ENCODE measurements around the gene TIAM2. TPM values are rescaled to one million over a fixed set of nuclear protein-coding genes. Genes with fewer than 3 reads are reported as not detected.

The TIAM2 gene
- total RNA-seq, 4 donors from 2014 or later, result 8.6 to 17.0 (median 14.8) TPM

DNA sequence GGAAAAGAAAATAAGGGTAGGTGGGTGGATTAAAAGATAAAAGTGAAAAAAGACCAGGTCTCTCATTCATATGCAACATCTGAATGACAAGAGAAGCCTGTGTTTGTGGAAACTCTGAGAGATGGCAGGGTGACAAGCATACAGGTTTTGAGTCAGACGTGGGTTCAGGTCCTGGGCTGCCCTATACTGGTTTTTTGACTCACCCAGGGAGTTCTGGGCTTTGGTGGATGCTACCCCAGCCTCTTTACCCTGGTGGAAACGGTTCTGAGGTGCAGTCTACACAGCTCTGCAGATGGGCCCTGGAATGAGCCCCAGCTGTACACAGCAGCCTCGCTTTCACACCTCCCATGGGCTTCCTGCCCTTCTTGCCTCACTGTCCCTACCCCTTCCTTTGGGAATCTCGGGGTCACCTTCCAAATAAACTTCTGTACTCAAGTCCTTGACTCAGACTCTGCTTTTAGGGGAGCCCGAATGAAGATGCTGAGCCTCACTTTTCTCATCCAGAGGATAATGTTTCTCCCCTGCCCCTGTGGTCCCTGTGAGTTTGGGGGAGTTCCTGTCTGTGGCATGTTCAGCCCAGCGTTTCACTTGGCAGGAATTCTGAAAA lies 191.0 kb downstream of the TIAM2 start:
- Histone ChIP-seq H3K36me3 (no peaks in the 10 kb centered on the region), H3K27ac (replicated peaks in 1 of 4) (peak overlapping the region in 1 of 4 donors; percentile 17), H3K27me3 (no peaks in the 10 kb centered on the region), H3K4me1 (peaks cover 0 to 79% (median 64%) of the 10 kb centered on the region in 4 donors), H3K4me3 (no peak overlapping the region), H3K9me3 (no peaks in the 10 kb centered on the region)
- DNase-seq (ENCODE audit: extremely low spot score), result no peak
- 52% methylated on average over 4 of the region's 6 CpGs for WGBS
- intact Hi-C loops (cut with DNase I), result no loop called here
- no peak for TF ChIP-seq EP300 (IDR thresholded peaks at IDR 0.05)
- TF ChIP-seq POLR2AphosphoS5 (IDR thresholded peaks at IDR 0.05), result no peak
- TF ChIP-seq POLR2A (IDR thresholded peaks at IDR 0.05; ENCODE audit: low read depth), result no peak
- no peak for TF ChIP-seq CTCF (IDR thresholded peaks at IDR 0.05)

GRCh38 chr6:155187106-155187505 lies 192.0 kb downstream of the TIAM2 start:
- Histone ChIP-seq H3K27ac (replicated peaks in 1 of 4) (peak overlapping the region in 3 of 4 donors; percentile 16 to 30 (median 17)), H3K27me3 (no peaks in the 10 kb centered on the region), H3K9me3 (no peaks in the 10 kb centered on the region), H3K4me1 (peaks cover 0 to 71% (median 61%) of the 10 kb centered on the region in 4 donors), H3K36me3 (no peaks in the 10 kb centered on the region), H3K4me3 (no peak overlapping the region)
- intact Hi-C loops (cut with DNase I), result no loop called here
- 69% methylated on average over 2 of the region's 2 CpGs for WGBS
- DNase-seq (ENCODE audit: extremely low spot score), result no peak
- TF ChIP-seq EP300 (IDR thresholded peaks at IDR 0.05) (no peak), POLR2AphosphoS5 (IDR thresholded peaks at IDR 0.05) (no peak), CTCF (IDR thresholded peaks at IDR 0.05) (no peak), POLR2A (IDR thresholded peaks at IDR 0.05; ENCODE audit: low read depth) (no peak)

DNA sequence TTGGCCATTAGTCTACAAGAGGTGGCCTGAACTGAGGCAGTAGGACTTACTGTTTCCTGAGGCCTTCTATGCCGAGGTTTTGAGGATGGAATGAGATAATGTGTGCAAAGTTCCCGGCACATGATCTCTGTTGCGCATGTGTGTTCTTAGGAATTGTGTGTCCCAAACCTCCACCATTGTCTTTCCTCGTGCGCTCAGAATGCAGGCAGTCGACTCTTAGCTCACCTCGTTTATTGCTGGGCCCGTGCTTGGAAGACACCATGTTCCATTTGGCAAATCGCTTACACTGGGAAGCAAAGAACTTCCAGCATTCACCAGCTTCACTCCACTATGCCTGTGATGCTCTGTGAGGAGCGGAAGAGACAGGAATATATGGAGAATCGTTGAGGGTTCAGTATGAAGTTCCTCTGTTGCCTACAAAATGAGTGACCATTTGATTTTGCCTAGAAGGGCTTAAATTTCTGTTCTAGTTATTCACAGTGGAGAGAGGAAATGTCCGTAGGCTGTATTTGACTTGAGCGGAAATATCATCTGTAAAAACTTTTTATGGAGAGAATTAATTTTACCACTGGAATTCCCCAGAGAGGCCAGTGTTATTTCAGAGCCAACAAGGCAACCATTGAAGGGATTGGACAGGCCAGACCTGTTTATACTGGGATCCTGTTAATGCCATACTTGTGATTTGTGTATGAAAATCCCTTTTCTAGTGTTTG lies 193.0 kb downstream of the TIAM2 start:
- Histone ChIP-seq H3K4me3 (peak overlapping the region in 1 of 4 donors; percentile 18), H3K9me3 (no peaks in the 10 kb centered on the region), H3K27ac (replicated peaks in 1 of 4) (peak overlapping the region; percentile 67 to 78 (median 76)), H3K27me3 (no peaks in the 10 kb centered on the region), H3K36me3 (no peaks in the 10 kb centered on the region), H3K4me1 (peaks cover 0 to 60% (median 54%) of the 10 kb centered on the region in 4 donors)
- no peak for TF ChIP-seq POLR2A (IDR thresholded peaks at IDR 0.05; ENCODE audit: low read depth)
- TF ChIP-seq POLR2AphosphoS5 (IDR thresholded peaks at IDR 0.05), result peak in 1 of 2 donors; percentile 12
- WGBS, result 74% methylated on average over 12 of the region's 13 CpGs
- no peak for DNase-seq (ENCODE audit: extremely low spot score)
- intact Hi-C loops (cut with DNase I), result no loop called here

- DNase-seq (ENCODE audit: extremely low spot score), result no peak
- no peak for TF ChIP-seq CTCF (IDR thresholded peaks at IDR 0.05)
- no peak for TF ChIP-seq POLR2AphosphoS5 (IDR thresholded peaks at IDR 0.05)
- no peak for TF ChIP-seq POLR2A (IDR thresholded peaks at IDR 0.05; ENCODE audit: low read depth)
- no peak for TF ChIP-seq EP300 (IDR thresholded peaks at IDR 0.05)
- Histone ChIP-seq H3K4me1 (peaks cover 0 to 56% (median 49%) of the 10 kb centered on the region in 4 donors), H3K9me3 (no peaks in the 10 kb centered on the region), H3K4me3 (peak overlapping the region; percentile 3 to 29 (median 18)), H3K27ac (replicated peaks in 1 of 4) (peak overlapping the region; percentile 67 to 78 (median 76)), H3K27me3 (no peaks in the 10 kb centered on the region), H3K36me3 (no peaks in the 10 kb centered on the region)
- 40% methylated on average over 9 of the region's 9 CpGs for WGBS
- intact Hi-C loops (cut with DNase I), result no loop called here
Measured at GRCh38 chr6:155188707-155189496, 193.8 kb downstream of the TIAM2 start.

- DNase-seq (ENCODE audit: extremely low spot score), result no peak
- no peaks in the 10 kb centered on the region for H3K9me3 ChIP-seq
- TF ChIP-seq EP300 (IDR thresholded peaks at IDR 0.05), result no peak
- intact Hi-C loops (cut with DNase I), result no loop called here
- H3K27me3 ChIP-seq, result no peaks in the 10 kb centered on the region
- no peaks in the 10 kb centered on the region for H3K36me3 ChIP-seq
- H3K4me3 ChIP-seq, result no peak overlapping the region
- H3K4me1 ChIP-seq, result peaks cover 0 to 53% (median 47%) of the 10 kb centered on the region in 4 donors
- 59% methylated on average over 4 of the region's 4 CpGs for WGBS
- no peak overlapping the region for H3K27ac ChIP-seq (replicated peaks in 1 of 4)
Measured at GRCh38 chr6:155190677-155191076, 195.6 kb downstream of the TIAM2 start.

Measured in esophagus muscularis mucosa (tissue), 4 donors.